HEK293 (cell line): ENCODE results near the gene MLIP.

Source experiments
- CTCF ChIA-PET: fragments of 350-600 bp; formaldehyde crosslinking; extraction: SDS; loops from one replicate; lab custom pipeline; 2021; ENCODE audit warnings: antibody characterized with exemption; lab: Yijun Ruan, JAX
- POLR2A ChIA-PET: fragments of 300-600 bp; formaldehyde crosslinking; extraction: SDS; loops from one replicate; lab custom pipeline; 2020; ENCODE audit warnings: antibody characterized with exemption, inconsistent platforms; lab: Yijun Ruan, JAX
- H3K27ac ChIP-seq: fragments of 200-500 bp; sonication (Bioruptor generic); 2 replicates; pipeline ENCODE4 v1.5.1; 2014; ENCODE audit warnings: low read depth, low read length, control low read depth, inconsistent platforms; ENCODE audit errors: extremely low read depth
- H3K36me3 ChIP-seq, 2 experiments: fragments of 200-500 bp in 1 of 2; sonication (Bioruptor generic) in 1 of 2; 1 replicate in 1 of 2; 2 replicates in 1 of 2; pipeline ENCODE4 v1.5.1; 2014 to 2017; ENCODE audit warnings: inconsistent platforms in 2 of 2, low read length in 2 of 2; ENCODE audit not compliant: control insufficient read depth in 2 of 2, insufficient read depth in 1 of 2
- H3K4me1 ChIP-seq: fragments of 200-500 bp; sonication (Bioruptor generic); 2 replicates; pipeline ENCODE4 v1.5.1; 2014; ENCODE audit warnings: mild to moderate bottlenecking, low read length, inconsistent platforms; ENCODE audit not compliant: control insufficient read depth, insufficient read depth
- H3K4me3 ChIP-seq: 2 replicates; pipeline ENCODE4 v1.5.1; 2011; ENCODE audit warnings: low read depth, mild to moderate bottlenecking, control low read depth, low read length, moderate library complexity
- H3K9me3 ChIP-seq: fragments of 200-500 bp; sonication (Bioruptor generic); 2 replicates; pipeline ENCODE4 v1.5.1; 2014; ENCODE audit warnings: low read depth, low read length, inconsistent platforms; ENCODE audit not compliant: control insufficient read depth, insufficient read depth
- HOXD13 ChIP-seq: sonication (generic); formaldehyde crosslinking; IDR thresholded peaks from 2 replicates; pipeline ENCODE4 v1.8.0; 2022; ENCODE audit warnings: missing genetic modification reagents, borderline replicate concordance
- KLF7 ChIP-seq: fragments of 450-650 bp; formaldehyde crosslinking; IDR thresholded peaks from 2 replicates; pipeline ENCODE4 v1.5.1; 2016; ENCODE audit warnings: missing biosample characterization, missing genetic modification characterization, borderline replicate concordance
- KLF9 ChIP-seq: fragments of 450-650 bp; formaldehyde crosslinking; IDR thresholded peaks from 2 replicates; pipeline ENCODE4 v1.5.1; 2016; ENCODE audit warnings: missing biosample characterization, missing genetic modification characterization, low read depth
- REPIN1 ChIP-seq: fragments of 450-650 bp; formaldehyde crosslinking; IDR thresholded peaks from 2 replicates; pipeline ENCODE4 v1.5.1; 2017; ENCODE audit warnings: missing biosample characterization, missing genetic modification characterization, low read depth
- SALL2 ChIP-seq: fragments of 450-650 bp; formaldehyde crosslinking; IDR thresholded peaks from 2 replicates; pipeline ENCODE4 v1.5.0; 2017; ENCODE audit warnings: missing biosample characterization, mild to moderate bottlenecking, missing genetic modification characterization, borderline replicate concordance
- SCRT1 ChIP-seq: fragments of 450-650 bp; formaldehyde crosslinking; IDR thresholded peaks from 2 replicates; pipeline ENCODE4 v1.5.1; 2016; ENCODE audit warnings: missing biosample characterization, missing genetic modification characterization, borderline replicate concordance
- ZBTB1 ChIP-seq: fragments of 450-650 bp; formaldehyde crosslinking; IDR thresholded peaks from 2 replicates; pipeline ENCODE4 v1.5.1; 2016; ENCODE audit warnings: missing biosample characterization, missing genetic modification characterization
- ZEB2 ChIP-seq: fragments of 450-650 bp; formaldehyde crosslinking; IDR thresholded peaks from 2 replicates; pipeline ENCODE4 v1.5.1; 2016; ENCODE audit warnings: missing biosample characterization, missing genetic modification characterization
- ZNF146 ChIP-seq: fragments of 450-650 bp; formaldehyde crosslinking; IDR thresholded peaks from 2 replicates; pipeline ENCODE4 v1.5.1; 2016; ENCODE audit warnings: missing biosample characterization, missing genetic modification characterization
- ZNF211 ChIP-seq: fragments of 450-650 bp; formaldehyde crosslinking; IDR thresholded peaks from 2 replicates; pipeline ENCODE4 v1.5.1; 2016; ENCODE audit warnings: low read depth, missing biosample characterization, missing genetic modification characterization
- ZNF280D ChIP-seq: fragments of 450-650 bp; formaldehyde crosslinking; IDR thresholded peaks from 2 replicates; pipeline ENCODE4 v1.5.1; 2016; ENCODE audit warnings: missing biosample characterization, missing genetic modification characterization
- ZNF311 ChIP-seq: fragments of 450-650 bp; formaldehyde crosslinking; IDR thresholded peaks from 2 replicates; pipeline ENCODE4 v1.5.1; 2017; ENCODE audit warnings: missing biosample characterization, missing genetic modification characterization, borderline replicate concordance
- ZNF416 ChIP-seq: fragments of 450-650 bp; formaldehyde crosslinking; IDR thresholded peaks from 2 replicates; pipeline ENCODE4 v1.5.1; 2016; ENCODE audit warnings: missing biosample characterization, missing genetic modification characterization
- ZNF513 ChIP-seq: fragments of 450-650 bp; IDR thresholded peaks from 2 replicates; pipeline ENCODE4 v1.5.1; 2018; ENCODE audit warnings: missing biosample characterization, missing genetic modification characterization
- ZNF521 ChIP-seq: fragments of 450-650 bp; formaldehyde crosslinking; IDR thresholded peaks from 2 replicates; pipeline ENCODE4 v1.5.1; 2017; ENCODE audit warnings: missing biosample characterization, mild to moderate bottlenecking, missing genetic modification characterization
- ZNF658 ChIP-seq: fragments of 450-650 bp; formaldehyde crosslinking; IDR thresholded peaks from 2 replicates; pipeline ENCODE4; 2016; ENCODE audit warnings: missing biosample characterization, missing genetic modification characterization
- ZNF776 ChIP-seq: fragments of 450-650 bp; formaldehyde crosslinking; IDR thresholded peaks from 2 replicates; pipeline ENCODE4 v1.5.0; 2017; ENCODE audit warnings: missing biosample characterization, missing genetic modification characterization, borderline replicate concordance
- ZSCAN5A ChIP-seq: fragments of 450-650 bp; formaldehyde crosslinking; IDR thresholded peaks from 2 replicates; pipeline ENCODE4 v1.5.1; 2016; ENCODE audit warnings: missing biosample characterization, missing genetic modification characterization
- TF ChIP-seq, protein P1 (sequence below): fragments of 450-650 bp; formaldehyde crosslinking; IDR thresholded peaks from 2 replicates; pipeline ENCODE4 v1.5.1; 2017; ENCODE audit warnings: missing biosample characterization, missing genetic modification characterization
- TF ChIP-seq, protein P2 (sequence below): fragments of 450-650 bp; formaldehyde crosslinking; IDR thresholded peaks from 2 replicates; pipeline ENCODE4 v1.5.1; 2016; ENCODE audit warnings: missing biosample characterization, missing genetic modification characterization

The MLIP gene

GRCh38 chr6:54107470-54108090, 3.7 kb upstream of the MLIP start (continued):
- TF ChIP-seq ZNF211 (tag by site-specific recombination) (no peak), ZNF146 (tag by site-specific recombination) (no peak), KLF7 (no peak), ZEB2 (no peak), SALL2 (tag by site-specific recombination) (no peak)

- TF ChIP-seq, protein P1, sequence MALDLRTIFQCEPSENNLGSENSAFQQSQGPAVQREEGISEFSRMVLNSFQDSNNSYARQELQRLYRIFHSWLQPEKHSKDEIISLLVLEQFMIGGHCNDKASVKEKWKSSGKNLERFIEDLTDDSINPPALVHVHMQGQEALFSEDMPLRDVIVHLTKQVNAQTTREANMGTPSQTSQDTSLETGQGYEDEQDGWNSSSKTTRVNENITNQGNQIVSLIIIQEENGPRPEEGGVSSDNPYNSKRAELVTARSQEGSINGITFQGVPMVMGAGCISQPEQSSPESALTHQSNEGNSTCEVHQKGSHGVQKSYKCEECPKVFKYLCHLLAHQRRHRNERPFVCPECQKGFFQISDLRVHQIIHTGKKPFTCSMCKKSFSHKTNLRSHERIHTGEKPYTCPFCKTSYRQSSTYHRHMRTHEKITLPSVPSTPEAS (tag by site-specific recombination), result no peak
- TF ChIP-seq HOXD13, result no peak
- TF ChIP-seq ZNF311 (tag by site-specific recombination), result no peak
- TF ChIP-seq ZNF521 (tag by site-specific recombination), result no peak
- no peak for TF ChIP-seq ZNF416
- TF ChIP-seq ZNF776 (tag by site-specific recombination), result no peak
- TF ChIP-seq SCRT1 (tag by site-specific recombination), result no peak
- TF ChIP-seq KLF9 (tag by site-specific recombination), result no peak
- TF ChIP-seq ZNF513 (tag by site-specific recombination), result no peak
- TF ChIP-seq ZBTB1, result no peak
- no peak for TF ChIP-seq ZSCAN5A (tag by site-specific recombination)
- TF ChIP-seq, protein P2, sequence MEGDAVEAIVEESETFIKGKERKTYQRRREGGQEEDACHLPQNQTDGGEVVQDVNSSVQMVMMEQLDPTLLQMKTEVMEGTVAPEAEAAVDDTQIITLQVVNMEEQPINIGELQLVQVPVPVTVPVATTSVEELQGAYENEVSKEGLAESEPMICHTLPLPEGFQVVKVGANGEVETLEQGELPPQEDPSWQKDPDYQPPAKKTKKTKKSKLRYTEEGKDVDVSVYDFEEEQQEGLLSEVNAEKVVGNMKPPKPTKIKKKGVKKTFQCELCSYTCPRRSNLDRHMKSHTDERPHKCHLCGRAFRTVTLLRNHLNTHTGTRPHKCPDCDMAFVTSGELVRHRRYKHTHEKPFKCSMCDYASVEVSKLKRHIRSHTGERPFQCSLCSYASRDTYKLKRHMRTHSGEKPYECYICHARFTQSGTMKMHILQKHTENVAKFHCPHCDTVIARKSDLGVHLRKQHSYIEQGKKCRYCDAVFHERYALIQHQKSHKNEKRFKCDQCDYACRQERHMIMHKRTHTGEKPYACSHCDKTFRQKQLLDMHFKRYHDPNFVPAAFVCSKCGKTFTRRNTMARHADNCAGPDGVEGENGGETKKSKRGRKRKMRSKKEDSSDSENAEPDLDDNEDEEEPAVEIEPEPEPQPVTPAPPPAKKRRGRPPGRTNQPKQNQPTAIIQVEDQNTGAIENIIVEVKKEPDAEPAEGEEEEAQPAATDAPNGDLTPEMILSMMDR (tag by site-specific recombination), result no peak
- no peak for TF ChIP-seq ZNF280D (tag by site-specific recombination)
- no peak for TF ChIP-seq REPIN1 (tag by site-specific recombination)
- TF ChIP-seq KLF7, result no peak
- TF ChIP-seq ZNF658 (tag by site-specific recombination), result no peak
- no peak overlapping the region for H3K4me3 ChIP-seq
- H3K27ac ChIP-seq, result no peak overlapping the region
- H3K9me3 ChIP-seq, result no peaks in the 10 kb centered on the region
- H3K36me3 ChIP-seq, result no peaks in the 10 kb centered on the region
- ChIA-PET POLR2A (no interaction called here), CTCF (interaction anchor here (0.6 to 1.3 kb wide), 4 partner anchors 10 to 129 kb away, joined by 3 to 4 read pairs (median 4); no protein-coding TSS in a partner anchor)
- H3K4me1 ChIP-seq, result no peaks in the 10 kb centered on the region
Observed at GRCh38 chr6:54108271-54108670, 3.0 kb upstream of the MLIP start.
